ENCODE data around the gene ETV2.
A peak's percentile ranks its signal among the peaks of the same experiment; 100 is the strongest.
"Not testable (repeated sequence)": the region's sequence is repeated elsewhere in the genome, so short reads cannot be mapped to it uniquely, and the experiment has no call there.

The ETV2 gene

DNA sequence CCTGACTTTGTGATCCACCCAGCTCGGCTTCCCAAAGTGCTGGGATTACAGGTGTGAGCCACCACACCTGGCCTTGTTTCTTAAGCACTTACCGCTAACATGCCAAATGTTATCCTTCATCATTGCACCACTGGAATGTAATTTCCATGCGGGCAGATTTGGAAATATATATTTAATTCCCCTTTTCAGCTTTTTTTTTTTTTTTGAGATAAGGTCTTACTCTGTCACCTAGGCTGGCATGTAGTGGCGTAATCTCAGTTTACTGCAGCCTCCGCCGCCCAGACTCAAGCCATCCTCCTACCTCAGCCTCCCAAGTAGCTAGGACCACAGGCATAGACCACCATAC is 20.4 kb downstream of the ETV2 start:
- no peak for DNase-seq

DNA sequence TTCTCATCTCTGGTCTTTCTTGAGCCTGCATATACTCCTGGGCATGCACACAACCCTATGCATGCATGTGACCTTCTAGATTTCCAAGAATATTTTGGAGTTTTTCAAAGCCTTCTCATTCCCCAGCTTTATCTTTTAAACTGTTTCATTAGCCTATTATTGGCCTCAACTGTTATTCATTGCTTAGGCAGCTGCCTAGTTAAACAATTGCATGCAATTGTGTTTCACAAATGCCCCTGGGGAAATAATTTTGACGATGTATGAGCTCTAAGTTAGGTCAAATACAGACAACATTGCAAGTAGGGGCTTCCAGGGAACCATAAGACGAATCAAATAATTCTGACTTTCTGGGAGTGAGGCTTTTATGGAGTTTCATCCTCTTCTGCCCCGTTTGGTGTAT is 22.4 kb downstream of the ETV2 start:
- no peak for DNase-seq

- no peak for DNase-seq
Observed at GRCh38 chr19:35665157-35665556, 23.6 kb downstream of the ETV2 start.

- no peak for DNase-seq
Observed at GRCh38 chr19:35665604-35666003, 24.1 kb downstream of the ETV2 start.

DNA sequence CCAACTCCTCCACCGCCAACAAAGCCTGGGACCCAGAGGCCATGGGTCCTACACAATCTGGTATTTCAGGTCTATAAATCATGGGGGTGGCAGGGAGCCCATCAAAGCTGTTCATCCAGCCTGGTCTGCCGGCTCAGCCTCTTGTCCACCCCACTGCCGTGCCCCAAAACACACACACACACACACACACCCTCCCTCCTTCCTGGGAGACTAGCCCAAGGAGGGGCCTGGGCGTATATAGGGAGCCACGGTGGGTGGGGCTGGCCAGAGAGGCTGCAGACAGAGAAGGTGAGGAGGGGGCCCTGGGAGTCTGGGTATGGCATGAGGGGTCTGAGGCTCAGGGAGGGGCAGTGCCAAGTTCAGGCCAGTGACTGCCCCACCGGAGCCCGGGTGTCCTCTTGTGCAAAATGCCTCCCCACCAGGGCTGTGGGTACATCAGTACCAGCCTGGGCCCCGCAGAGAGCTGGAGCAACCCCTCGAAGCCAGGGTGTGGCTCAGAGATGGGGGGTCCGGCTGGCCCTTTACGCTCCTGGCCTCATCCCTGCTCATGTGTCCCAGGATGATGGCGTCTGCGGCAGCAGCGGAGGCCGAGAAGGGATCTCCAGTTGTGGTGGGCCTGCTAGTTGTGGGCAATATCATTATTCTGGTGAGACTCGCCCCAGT is 24.8 kb downstream of the ETV2 start, which contains the start of gene UPK1A:
Gene UPK1A (plus strand): TSS at position 267 of the 663 bp plus-strand sequence. CDS start 296 bp downstream, at position 563.
- DNase-seq, result no peak

DNA sequence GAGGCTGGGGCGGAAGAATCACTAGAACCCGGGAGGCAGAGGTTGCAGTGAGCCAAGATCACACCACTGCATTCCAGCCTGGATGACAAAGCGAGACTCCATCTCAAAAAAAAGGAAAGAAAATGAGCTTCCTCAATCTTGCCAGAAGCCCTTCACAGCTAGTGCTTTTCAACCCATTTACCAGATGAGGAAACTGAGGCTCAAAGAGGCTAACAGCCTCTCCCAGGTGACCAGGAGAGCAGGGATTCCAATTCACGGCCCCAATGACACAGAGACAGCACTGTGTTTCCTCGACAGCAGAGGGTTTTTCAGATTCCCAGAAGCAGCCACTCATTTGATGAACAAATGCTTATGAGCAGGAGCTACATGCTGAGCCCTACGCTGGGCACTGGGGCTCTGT is 28.0 kb downstream of the ETV2 start:
- DNase-seq, result no peak

GRCh38 chr19:35669974-35670373 is 28.4 kb downstream of the ETV2 start:
- no peak for DNase-seq

DNA sequence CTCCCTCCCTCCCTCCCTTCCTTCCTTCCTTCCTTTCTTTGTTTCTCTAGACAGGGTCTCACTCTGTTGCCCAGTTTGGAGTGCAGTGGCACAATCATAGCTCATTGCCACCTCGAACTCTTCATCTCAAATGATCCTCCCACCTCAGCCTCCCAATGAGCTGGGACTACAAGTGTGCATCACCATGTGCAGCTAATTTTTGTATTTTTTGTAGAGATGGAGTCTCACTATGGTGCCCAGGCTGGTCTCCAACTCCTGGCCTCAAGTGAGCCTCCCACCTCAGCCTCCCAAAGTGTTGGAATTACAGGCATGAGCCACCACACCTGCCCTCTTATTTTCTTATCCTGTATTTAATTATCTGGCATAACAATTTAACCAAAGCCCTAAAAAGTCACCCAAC is 29.1 kb downstream of the ETV2 start:
- DNase-seq, result no peak

- no peak for DNase-seq
Observed at GRCh38 chr19:35671818-35672217, 30.3 kb downstream of the ETV2 start.

DNA sequence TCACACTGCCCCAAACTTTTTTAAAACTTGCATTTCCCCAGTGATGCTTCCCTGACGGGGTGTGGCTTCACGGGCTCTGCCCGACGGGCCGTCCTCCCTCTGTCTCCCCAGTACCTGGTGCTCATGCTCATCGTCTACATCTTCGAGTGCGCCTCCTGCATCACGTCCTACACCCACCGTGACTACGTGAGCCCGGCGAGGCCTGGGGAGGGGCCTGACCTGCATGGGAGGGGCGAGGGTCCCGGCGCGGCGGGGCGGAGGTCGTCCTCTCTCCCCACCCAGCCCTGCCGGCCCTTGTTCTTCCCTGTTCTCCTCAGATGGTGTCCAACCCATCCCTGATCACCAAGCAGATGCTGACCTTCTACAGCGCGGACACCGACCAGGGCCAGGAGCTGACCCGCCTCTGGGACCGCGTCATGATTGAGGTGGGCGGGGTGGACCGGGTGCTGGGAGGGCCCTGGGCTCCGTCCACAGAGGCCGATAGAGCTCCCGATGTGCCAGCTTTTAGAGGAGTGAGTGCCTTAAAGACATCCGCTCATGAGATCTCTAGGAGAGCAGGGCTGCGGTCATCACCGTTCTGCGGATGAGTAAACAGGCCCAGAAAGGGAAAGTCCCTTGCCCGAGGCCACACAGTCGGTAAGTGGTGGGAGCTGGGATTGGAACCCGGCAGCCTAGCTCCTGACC is 31.7 kb downstream of the ETV2 start:
- DNase-seq, result peak; percentile 27

DNA sequence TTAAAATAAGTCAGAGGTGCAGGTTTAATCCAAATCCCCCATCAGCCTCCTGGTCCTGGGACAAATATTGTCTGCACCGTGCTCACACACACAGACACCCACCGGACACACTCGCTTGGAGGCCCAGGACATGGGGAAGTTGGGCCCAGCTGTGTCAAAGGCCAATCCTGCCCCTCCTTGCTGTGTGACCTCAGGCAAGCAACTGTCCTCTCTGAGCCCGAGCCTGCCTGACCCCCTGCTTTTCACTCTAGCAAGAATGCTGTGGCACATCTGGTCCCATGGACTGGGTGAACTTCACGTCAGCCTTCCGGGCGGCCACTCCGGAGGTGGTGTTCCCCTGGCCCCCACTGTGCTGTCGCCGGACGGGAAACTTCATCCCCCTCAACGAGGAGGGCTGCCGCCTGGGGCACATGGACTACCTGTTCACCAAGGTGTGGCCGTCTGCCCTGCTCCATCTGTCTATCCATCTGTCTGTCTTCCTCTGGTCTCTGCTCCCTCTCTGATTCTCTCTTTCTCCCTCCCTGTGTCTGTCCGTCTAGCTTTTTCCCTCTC is 34.1 kb downstream of the ETV2 start:
- no peak for DNase-seq

- peak; percentile 49 for DNase-seq
Observed at GRCh38 chr19:35689836-35690235, 48.3 kb downstream of the ETV2 start.

GRCh38 chr19:35691106-35691505 is 49.6 kb downstream of the ETV2 start:
- DNase-seq, result not testable (repeated sequence)

DNA sequence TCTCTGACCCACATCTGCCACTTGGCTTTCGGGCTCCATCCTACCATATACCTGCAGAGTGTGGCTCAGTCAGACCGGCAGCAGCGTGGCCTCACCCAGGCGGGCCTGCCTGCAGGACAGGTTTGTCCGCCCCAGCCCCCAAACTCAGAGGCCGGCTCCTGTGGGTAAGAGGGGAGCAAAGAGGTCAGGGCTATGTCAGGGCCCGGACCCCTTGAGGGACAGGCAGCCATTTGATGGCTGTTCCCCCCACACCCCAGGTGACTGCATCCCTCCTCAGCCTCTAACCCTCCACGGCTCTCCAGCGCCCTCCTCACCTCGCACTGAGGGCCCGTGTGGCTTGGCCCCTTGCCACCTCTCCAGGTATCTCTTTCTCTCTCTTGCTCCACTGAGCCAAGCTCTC is 50.5 kb downstream of the ETV2 start:
- no peak for DNase-seq

GRCh38 chr19:35693422-35693821 is 51.9 kb downstream of the ETV2 start:
- DNase-seq, result no peak

DNA sequence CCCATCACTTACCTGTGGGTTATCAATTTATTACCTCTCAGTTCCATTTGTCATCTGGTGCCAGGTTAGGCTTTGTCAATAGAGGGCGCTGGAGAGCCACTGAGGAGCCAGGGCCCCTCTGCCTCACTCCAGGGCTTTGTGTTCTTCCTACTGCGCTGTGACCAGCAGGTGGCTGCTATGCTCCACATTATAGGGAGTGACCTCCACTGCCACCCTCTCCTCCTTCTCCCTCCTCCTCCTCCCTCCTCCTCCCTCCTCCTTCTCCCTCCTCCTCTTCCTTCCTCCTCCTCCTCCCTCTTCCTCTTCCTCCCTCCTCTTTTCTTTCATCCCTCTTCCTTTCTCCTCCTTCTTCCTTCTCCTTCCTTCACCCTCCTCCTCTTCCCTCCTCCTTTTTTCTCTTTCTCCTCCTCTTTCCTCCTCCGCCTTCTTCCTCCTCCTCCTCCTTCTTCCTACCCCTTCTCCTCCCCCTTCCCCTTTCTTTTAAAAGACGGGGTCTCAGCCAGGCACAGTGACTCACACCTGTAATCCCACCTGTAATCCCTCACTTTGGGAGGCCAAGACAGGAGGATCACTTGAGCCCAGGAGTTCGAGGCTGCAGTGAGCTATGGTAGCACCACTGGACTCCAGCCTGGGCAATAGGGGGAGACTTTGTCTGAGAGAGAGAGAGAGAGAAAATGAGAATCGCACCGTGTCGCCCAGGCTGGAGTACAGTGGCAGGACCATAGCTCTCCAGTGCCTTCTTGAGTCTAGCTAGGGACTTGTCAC is 52.5 kb downstream of the ETV2 start:
- peak; percentile 88 for DNase-seq
